GM23338 (cell line): ENCODE measurements around the gene DMD. TPM values are rescaled to one million over a fixed set of nuclear protein-coding genes. Genes with fewer than 3 reads are reported as not detected.

Experiments used
- ATAC-seq: fragments of 200-7000 bp; cut with Tn5 transposase; 3 replicates; pipeline ENCODE4 v1.9.1; 2020
- DNase-seq: peaks from one replicate; pipeline ENCODE4 v3.0.0-alpha.2; 2015; ENCODE audit warnings: low spot score
- H2AFZ ChIP-seq: fragments of 200-600 bp; sonication (generic); 2 replicates; pipeline ENCODE4 v1.8.0; 2016; ENCODE audit warnings: antibody characterized with exemption, mild to moderate bottlenecking, moderate library complexity
- H3F3A ChIP-seq: fragments of 200-600 bp; sonication (generic); replicated peaks from 2 replicates; pipeline ENCODE4 v1.8.0; 2017; ENCODE audit warnings: antibody characterized with exemption, mixed run types, low read depth
- H3K27ac ChIP-seq: fragments of 200-600 bp; sonication (generic); 2 replicates; pipeline ENCODE4 v1.6.1; 2016; ENCODE audit warnings: low read depth
- H3K27me3 ChIP-seq: fragments of 200-600 bp; sonication (generic); 2 replicates; pipeline ENCODE4 v1.8.0; 2016; ENCODE audit warnings: mild to moderate bottlenecking, mixed run types, moderate library complexity; ENCODE audit not compliant: insufficient read depth
- H3K36me3 ChIP-seq: fragments of 200-600 bp; sonication (generic); 2 replicates; pipeline ENCODE4 v1.8.0; 2016; ENCODE audit warnings: mild to moderate bottlenecking; ENCODE audit not compliant: insufficient read depth
- H3K4me1 ChIP-seq: fragments of 200-600 bp; sonication (generic); 2 replicates; pipeline ENCODE4 v1.8.0; 2016; ENCODE audit warnings: mild to moderate bottlenecking, moderate library complexity; ENCODE audit not compliant: insufficient read depth
- H3K4me2 ChIP-seq: fragments of 200-600 bp; sonication (generic); 2 replicates; pipeline ENCODE4 v1.7.1; 2017; ENCODE audit warnings: mixed run types
- H3K4me3 ChIP-seq: fragments of 200-600 bp; sonication (generic); 2 replicates; pipeline ENCODE4 v1.6.1; 2016; ENCODE audit warnings: mixed run types
- H3K79me2 ChIP-seq: fragments of 200-600 bp; sonication (generic); replicated peaks from 2 replicates; pipeline ENCODE4 v1.8.0; 2017; ENCODE audit warnings: mild to moderate bottlenecking; ENCODE audit not compliant: insufficient read depth
- H3K9me2 ChIP-seq: fragments of 200-600 bp; sonication (generic); 2 replicates; pipeline ENCODE4 v1.8.0; 2017; ENCODE audit not compliant: insufficient read depth
- H4K20me1 ChIP-seq: fragments of 200-600 bp; sonication (generic); replicated peaks from 2 replicates; pipeline ENCODE4 v1.8.0; 2017; ENCODE audit warnings: mild to moderate bottlenecking; ENCODE audit not compliant: insufficient read depth
- H3K27ac Mint-ChIP-seq: 2 replicates; pipeline ENCODE4 v1.8.0; 2020; ENCODE audit warnings: inconsistent platforms, mild to moderate bottlenecking, moderate library complexity, mixed read lengths
- H3K27me3 Mint-ChIP-seq: 3 replicates; pipeline ENCODE4 v1.8.0; 2022; ENCODE audit warnings: low read depth, mild to moderate bottlenecking, moderate library complexity, mixed read lengths, inconsistent platforms; ENCODE audit not compliant: insufficient read depth, poor library complexity
- H3K36me3 Mint-ChIP-seq: 3 replicates; pipeline ENCODE4 v1.8.0; 2021; ENCODE audit warnings: low read depth, mild to moderate bottlenecking, inconsistent platforms, moderate library complexity, mixed read lengths
- H3K4me1 Mint-ChIP-seq: 3 replicates; pipeline ENCODE4 v1.8.0; 2020; ENCODE audit warnings: mild to moderate bottlenecking, inconsistent platforms, mixed read lengths
- H3K4me3 Mint-ChIP-seq: 3 replicates; pipeline ENCODE4 v1.8.0; 2021; ENCODE audit warnings: moderate library complexity, mild to moderate bottlenecking, inconsistent platforms, mixed read lengths
- H3K9me3 Mint-ChIP-seq: 3 replicates; pipeline ENCODE4 v1.8.0; 2020; ENCODE audit warnings: moderate library complexity, mild to moderate bottlenecking, inconsistent platforms, mixed read lengths
- CREB1 ChIP-seq: fragments of 250-450 bp; sonication (Bioruptor Pico); IDR thresholded peaks from 2 replicates; pipeline ENCODE4 v1.5.0; 2020; ENCODE audit warnings: low read depth, mild to moderate bottlenecking, moderate library complexity
- EZH2 ChIP-seq: fragments of 200-600 bp; sonication (generic); IDR thresholded peaks from one replicate; pipeline ENCODE4 v1.8.0; 2017; ENCODE audit warnings: antibody characterized with exemption, mild to moderate bottlenecking, low read depth; ENCODE audit not compliant: unreplicated experiment
- EZH2phosphoT487 ChIP-seq: fragments of 200-600 bp; sonication (generic); IDR thresholded peaks from one replicate; pipeline ENCODE4 v1.8.1; 2018; ENCODE audit warnings: antibody characterized with exemption; ENCODE audit not compliant: unreplicated experiment
- JUNB ChIP-seq: IDR thresholded peaks from one replicate; pipeline ENCODE4 v1.6.1; 2016; ENCODE audit warnings: antibody characterized with exemption; ENCODE audit not compliant: unreplicated experiment
- NANOG ChIP-seq: IDR thresholded peaks from 2 replicates; pipeline ENCODE4 v1.6.1; 2016; ENCODE audit warnings: antibody characterized with exemption, borderline replicate concordance
- STAT1 ChIP-seq: IDR thresholded peaks from one replicate; pipeline ENCODE4 v1.6.1; 2016; ENCODE audit warnings: antibody characterized with exemption; ENCODE audit not compliant: unreplicated experiment
- ZNF114 ChIP-seq: fragments of 250-450 bp; sonication (Bioruptor Pico); IDR thresholded peaks from 2 replicates; pipeline ENCODE4 v1.5.0; 2020; ENCODE audit warnings: mild to moderate bottlenecking, moderate library complexity
- ZNF331 ChIP-seq: fragments of 250-450 bp; sonication (Bioruptor Pico); IDR thresholded peaks from 2 replicates; pipeline ENCODE4 v1.5.0; 2020; ENCODE audit warnings: low read depth, mild to moderate bottlenecking, moderate library complexity
- polyA plus RNA-seq: library from polyadenylated mRNA; unstranded; fragments of >200 nt; fragmentation: Nextera tagmentation; extraction: Ambion mirVana; gene quantifications from 2 replicates; pipeline ENCODE4 v1.2.1, GENCODE V29; 2016
- total RNA-seq: library from RNA; depleted of rRNA; stranded (reverse); fragments of >200 nt; shearing (Covaris generic); gene quantifications from 2 replicates; pipeline ENCODE4 v1.2.3, GENCODE V29; 2014
- TF ChIP-seq, protein P1 (sequence below): IDR thresholded peaks from one replicate; pipeline ENCODE4 v1.6.1; 2018; ENCODE audit warnings: antibody characterized with exemption; ENCODE audit not compliant: unreplicated experiment
- TF ChIP-seq, protein P2 (sequence below): fragments of 250-450 bp; sonication (Bioruptor Pico); IDR thresholded peaks from 2 replicates; pipeline ENCODE4 v1.5.0; 2020; ENCODE audit warnings: mild to moderate bottlenecking, moderate library complexity
- TF ChIP-seq, protein P3 (sequence below): IDR thresholded peaks from 2 replicates; pipeline ENCODE4 v1.6.1; 2016; ENCODE audit warnings: antibody characterized with exemption
- TF ChIP-seq, protein P4 (sequence below), 2 experiments: fragments of 200-600 bp in 1 of 2; sonication (generic) in 1 of 2; conservative IDR thresholded peaks; 2 replicates each; pipeline versions ENCODE4 v1.5.1 to v1.6.1; 2016 to 2017; ENCODE audit warnings: antibody characterized with exemption in 2 of 2, low read depth in 2 of 2, mild to moderate bottlenecking in 2 of 2, moderate library complexity in 1 of 2

DMD gene
- total and polyA plus RNA-seq, 2 experiments from 2014 or later, result 4.5 to 7.6 TPM

DNA sequence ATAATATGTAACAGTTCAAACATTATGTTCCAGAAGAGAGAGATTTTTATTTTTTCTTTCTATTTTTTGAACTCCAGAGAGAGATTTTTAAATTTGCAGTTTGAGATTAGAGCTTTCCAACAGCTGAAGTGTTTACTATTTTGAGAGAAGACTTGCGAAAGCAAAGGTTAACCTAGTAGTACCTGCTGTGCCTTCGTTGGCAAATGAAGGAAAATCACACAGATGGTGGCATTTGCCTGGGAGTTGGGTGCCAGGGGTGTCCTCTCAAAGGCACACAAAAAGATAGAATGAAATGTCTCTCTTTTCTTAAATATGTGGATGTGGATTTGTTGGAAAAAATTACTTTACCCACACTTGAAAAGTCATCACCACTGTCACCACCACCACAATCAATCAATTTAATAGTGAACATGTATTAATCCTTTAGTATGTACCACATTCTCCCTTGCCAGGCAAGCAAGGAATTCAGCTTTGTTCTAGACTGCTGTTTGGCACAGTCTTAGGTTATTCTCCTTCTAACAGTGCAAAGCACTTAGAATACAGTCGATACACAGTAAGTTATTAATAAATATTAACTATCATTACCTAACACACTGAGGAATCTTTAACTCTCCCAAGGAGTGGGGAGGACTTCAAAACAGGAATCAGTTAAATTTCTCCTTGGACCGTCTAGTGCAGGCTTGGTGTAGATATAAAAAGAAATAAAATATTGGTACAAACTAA is 1301.3 kb downstream of the DMD start:
- Mint-ChIP-seq H3K27me3 (no peaks in the 10 kb centered on the region), H3K36me3 (no peaks in the 10 kb centered on the region), H3K4me3 (no peak overlapping the region), H3K27ac (no peak overlapping the region), H3K4me1 (no peaks in the 10 kb centered on the region), H3K9me3 (no peaks in the 10 kb centered on the region)
- Histone ChIP-seq H3K9me2 (no peaks in the 10 kb centered on the region), H3K27ac (no peak overlapping the region), H2AFZ (no peak overlapping the region), H3K79me2 (no peaks in the 10 kb centered on the region), H3K4me1 (no peaks in the 10 kb centered on the region), H3K27me3 (no peaks in the 10 kb centered on the region), H3K36me3 (no peaks in the 10 kb centered on the region), H3K4me2 (no peak overlapping the region), H3F3A (no peaks in the 10 kb centered on the region), H4K20me1 (no peaks in the 10 kb centered on the region), H3K4me3 (no peak overlapping the region)
- no peak for ATAC-seq
- TF ChIP-seq EZH2phosphoT487 (no peak), CREB1 (CRISPR knock-in tag) (no peak), ZNF331 (no peak), EZH2 (no peak), STAT1 (no peak), ZNF114 (CRISPR knock-in tag) (no peak), JUNB (no peak), NANOG (no peak)
- TF ChIP-seq, protein P1, sequence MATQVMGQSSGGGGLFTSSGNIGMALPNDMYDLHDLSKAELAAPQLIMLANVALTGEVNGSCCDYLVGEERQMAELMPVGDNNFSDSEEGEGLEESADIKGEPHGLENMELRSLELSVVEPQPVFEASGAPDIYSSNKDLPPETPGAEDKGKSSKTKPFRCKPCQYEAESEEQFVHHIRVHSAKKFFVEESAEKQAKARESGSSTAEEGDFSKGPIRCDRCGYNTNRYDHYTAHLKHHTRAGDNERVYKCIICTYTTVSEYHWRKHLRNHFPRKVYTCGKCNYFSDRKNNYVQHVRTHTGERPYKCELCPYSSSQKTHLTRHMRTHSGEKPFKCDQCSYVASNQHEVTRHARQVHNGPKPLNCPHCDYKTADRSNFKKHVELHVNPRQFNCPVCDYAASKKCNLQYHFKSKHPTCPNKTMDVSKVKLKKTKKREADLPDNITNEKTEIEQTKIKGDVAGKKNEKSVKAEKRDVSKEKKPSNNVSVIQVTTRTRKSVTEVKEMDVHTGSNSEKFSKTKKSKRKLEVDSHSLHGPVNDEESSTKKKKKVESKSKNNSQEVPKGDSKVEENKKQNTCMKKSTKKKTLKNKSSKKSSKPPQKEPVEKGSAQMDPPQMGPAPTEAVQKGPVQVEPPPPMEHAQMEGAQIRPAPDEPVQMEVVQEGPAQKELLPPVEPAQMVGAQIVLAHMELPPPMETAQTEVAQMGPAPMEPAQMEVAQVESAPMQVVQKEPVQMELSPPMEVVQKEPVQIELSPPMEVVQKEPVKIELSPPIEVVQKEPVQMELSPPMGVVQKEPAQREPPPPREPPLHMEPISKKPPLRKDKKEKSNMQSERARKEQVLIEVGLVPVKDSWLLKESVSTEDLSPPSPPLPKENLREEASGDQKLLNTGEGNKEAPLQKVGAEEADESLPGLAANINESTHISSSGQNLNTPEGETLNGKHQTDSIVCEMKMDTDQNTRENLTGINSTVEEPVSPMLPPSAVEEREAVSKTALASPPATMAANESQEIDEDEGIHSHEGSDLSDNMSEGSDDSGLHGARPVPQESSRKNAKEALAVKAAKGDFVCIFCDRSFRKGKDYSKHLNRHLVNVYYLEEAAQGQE, result no peak
- TF ChIP-seq, protein P2, sequence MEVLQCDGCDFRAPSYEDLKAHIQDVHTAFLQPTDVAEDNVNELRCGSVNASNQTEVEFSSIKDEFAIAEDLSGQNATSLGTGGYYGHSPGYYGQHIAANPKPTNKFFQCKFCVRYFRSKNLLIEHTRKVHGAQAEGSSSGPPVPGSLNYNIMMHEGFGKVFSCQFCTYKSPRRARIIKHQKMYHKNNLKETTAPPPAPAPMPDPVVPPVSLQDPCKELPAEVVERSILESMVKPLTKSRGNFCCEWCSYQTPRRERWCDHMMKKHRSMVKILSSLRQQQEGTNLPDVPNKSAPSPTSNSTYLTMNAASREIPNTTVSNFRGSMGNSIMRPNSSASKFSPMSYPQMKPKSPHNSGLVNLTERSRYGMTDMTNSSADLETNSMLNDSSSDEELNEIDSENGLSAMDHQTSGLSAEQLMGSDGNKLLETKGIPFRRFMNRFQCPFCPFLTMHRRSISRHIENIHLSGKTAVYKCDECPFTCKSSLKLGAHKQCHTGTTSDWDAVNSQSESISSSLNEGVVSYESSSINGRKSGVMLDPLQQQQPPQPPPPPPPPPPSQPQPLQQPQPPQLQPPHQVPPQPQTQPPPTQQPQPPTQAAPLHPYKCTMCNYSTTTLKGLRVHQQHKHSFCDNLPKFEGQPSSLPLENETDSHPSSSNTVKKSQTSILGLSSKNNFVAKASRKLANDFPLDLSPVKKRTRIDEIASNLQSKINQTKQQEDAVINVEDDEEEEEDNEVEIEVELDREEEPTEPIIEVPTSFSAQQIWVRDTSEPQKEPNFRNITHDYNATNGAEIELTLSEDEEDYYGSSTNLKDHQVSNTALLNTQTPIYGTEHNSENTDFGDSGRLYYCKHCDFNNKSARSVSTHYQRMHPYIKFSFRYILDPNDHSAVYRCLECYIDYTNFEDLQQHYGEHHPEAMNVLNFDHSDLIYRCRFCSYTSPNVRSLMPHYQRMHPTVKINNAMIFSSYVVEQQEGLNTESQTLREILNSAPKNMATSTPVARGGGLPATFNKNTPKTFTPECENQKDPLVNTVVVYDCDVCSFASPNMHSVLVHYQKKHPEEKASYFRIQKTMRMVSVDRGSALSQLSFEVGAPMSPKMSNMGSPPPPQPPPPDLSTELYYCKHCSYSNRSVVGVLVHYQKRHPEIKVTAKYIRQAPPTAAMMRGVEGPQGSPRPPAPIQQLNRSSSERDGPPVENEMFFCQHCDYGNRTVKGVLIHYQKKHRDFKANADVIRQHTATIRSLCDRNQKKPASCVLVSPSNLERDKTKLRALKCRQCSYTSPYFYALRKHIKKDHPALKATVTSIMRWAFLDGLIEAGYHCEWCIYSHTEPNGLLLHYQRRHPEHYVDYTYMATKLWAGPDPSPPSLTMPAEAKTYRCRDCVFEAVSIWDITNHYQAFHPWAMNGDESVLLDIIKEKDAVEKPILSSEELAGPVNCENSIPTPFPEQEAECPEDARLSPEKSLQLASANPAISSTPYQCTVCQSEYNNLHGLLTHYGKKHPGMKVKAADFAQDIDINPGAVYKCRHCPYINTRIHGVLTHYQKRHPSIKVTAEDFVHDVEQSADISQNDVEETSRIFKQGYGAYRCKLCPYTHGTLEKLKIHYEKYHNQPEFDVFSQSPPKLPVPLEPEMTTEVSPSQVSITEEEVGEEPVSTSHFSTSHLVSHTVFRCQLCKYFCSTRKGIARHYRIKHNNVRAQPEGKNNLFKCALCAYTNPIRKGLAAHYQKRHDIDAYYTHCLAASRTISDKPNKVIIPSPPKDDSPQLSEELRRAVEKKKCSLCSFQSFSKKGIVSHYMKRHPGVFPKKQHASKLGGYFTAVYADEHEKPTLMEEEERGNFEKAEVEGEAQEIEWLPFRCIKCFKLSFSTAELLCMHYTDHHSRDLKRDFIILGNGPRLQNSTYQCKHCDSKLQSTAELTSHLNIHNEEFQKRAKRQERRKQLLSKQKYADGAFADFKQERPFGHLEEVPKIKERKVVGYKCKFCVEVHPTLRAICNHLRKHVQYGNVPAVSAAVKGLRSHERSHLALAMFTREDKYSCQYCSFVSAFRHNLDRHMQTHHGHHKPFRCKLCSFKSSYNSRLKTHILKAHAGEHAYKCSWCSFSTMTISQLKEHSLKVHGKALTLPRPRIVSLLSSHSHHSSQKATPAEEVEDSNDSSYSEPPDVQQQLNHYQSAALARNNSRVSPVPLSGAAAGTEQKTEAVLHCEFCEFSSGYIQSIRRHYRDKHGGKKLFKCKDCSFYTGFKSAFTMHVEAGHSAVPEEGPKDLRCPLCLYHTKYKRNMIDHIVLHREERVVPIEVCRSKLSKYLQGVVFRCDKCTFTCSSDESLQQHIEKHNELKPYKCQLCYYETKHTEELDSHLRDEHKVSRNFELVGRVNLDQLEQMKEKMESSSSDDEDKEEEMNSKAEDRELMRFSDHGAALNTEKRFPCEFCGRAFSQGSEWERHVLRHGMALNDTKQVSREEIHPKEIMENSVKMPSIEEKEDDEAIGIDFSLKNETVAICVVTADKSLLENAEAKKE (CRISPR knock-in tag), result no peak
- TF ChIP-seq, protein P3, sequence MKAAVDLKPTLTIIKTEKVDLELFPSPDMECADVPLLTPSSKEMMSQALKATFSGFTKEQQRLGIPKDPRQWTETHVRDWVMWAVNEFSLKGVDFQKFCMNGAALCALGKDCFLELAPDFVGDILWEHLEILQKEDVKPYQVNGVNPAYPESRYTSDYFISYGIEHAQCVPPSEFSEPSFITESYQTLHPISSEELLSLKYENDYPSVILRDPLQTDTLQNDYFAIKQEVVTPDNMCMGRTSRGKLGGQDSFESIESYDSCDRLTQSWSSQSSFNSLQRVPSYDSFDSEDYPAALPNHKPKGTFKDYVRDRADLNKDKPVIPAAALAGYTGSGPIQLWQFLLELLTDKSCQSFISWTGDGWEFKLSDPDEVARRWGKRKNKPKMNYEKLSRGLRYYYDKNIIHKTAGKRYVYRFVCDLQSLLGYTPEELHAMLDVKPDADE, result no peak
- TF ChIP-seq, protein P4, sequence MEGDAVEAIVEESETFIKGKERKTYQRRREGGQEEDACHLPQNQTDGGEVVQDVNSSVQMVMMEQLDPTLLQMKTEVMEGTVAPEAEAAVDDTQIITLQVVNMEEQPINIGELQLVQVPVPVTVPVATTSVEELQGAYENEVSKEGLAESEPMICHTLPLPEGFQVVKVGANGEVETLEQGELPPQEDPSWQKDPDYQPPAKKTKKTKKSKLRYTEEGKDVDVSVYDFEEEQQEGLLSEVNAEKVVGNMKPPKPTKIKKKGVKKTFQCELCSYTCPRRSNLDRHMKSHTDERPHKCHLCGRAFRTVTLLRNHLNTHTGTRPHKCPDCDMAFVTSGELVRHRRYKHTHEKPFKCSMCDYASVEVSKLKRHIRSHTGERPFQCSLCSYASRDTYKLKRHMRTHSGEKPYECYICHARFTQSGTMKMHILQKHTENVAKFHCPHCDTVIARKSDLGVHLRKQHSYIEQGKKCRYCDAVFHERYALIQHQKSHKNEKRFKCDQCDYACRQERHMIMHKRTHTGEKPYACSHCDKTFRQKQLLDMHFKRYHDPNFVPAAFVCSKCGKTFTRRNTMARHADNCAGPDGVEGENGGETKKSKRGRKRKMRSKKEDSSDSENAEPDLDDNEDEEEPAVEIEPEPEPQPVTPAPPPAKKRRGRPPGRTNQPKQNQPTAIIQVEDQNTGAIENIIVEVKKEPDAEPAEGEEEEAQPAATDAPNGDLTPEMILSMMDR (conservative IDR thresholded peaks at IDR 0.05; ENCODE audit: low read depth in 2 of 2), result no peak
- DNase-seq, result no peak
